ENCODE measurements around the gene HEXD. TPM values are rescaled to one million over a fixed set of nuclear protein-coding genes. Genes with fewer than 3 reads are reported as not detected.

Gene HEXD
- total RNA-seq, 1 experiment from 2014 or later, result 29.5 TPM

DNA sequence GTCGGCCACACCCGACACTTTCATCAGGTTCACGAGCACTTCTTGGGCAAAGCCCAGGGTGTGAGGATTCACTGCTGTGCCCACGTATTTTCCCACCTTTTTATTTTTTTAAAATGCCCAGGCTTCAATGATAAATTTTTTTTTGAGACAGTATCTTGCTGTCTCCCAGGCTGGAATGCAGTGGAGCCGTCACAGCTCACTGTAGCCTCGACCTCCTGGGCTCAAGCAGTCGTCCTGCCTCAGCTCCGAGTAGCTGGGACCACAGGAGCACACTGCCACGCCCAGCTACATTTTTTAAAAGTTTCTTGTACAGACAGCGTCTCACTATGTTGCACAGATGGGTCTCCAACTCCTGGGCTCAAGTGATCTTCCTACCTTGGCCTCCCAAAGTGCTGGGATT, 28.8 kb upstream of the HEXD start:
- ChIA-PET POLR2A (no interaction called here), CTCF (no interaction called here)
- Histone ChIP-seq H3K9me3 (no peaks in the 10 kb centered on the region), H3K27me3 (replicated peaks; ENCODE audit: control insufficient read depth, insufficient read depth, low read length) (no peaks in the 10 kb centered on the region), H3K4me1 (peaks cover 14% of the 10 kb centered on the region), H3K36me3 (ENCODE audit: control insufficient read depth, insufficient read depth, low read length) (no peaks in the 10 kb centered on the region), H3K4me3 (ENCODE audit: low read depth, low read length) (no peak overlapping the region)
- BruUV-seq (replicated peaks), result no TSS peak
- peaks cover 11% of the 10 kb centered on the region for H3K36me3 Mint-ChIP-seq (ENCODE audit: insufficient read depth, unreplicated experiment)
- TF ChIP-seq, protein P1, sequence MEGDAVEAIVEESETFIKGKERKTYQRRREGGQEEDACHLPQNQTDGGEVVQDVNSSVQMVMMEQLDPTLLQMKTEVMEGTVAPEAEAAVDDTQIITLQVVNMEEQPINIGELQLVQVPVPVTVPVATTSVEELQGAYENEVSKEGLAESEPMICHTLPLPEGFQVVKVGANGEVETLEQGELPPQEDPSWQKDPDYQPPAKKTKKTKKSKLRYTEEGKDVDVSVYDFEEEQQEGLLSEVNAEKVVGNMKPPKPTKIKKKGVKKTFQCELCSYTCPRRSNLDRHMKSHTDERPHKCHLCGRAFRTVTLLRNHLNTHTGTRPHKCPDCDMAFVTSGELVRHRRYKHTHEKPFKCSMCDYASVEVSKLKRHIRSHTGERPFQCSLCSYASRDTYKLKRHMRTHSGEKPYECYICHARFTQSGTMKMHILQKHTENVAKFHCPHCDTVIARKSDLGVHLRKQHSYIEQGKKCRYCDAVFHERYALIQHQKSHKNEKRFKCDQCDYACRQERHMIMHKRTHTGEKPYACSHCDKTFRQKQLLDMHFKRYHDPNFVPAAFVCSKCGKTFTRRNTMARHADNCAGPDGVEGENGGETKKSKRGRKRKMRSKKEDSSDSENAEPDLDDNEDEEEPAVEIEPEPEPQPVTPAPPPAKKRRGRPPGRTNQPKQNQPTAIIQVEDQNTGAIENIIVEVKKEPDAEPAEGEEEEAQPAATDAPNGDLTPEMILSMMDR (IDR thresholded peaks at IDR 0.05; ENCODE audit: insufficient read depth in 1 of 2, low read depth in 1 of 2, low read length in 1 of 2, severe bottlenecking in 1 of 2, unreplicated experiment in 1 of 2), result no peak
- H3K4me1 Mint-ChIP-seq (ENCODE audit: low read depth, unreplicated experiment), result no peaks in the 10 kb centered on the region
- no peak overlapping the region for H3K4me3 Mint-ChIP-seq (ENCODE audit: unreplicated experiment)
- no peak overlapping the region for H3K27ac Mint-ChIP-seq (ENCODE audit: unreplicated experiment)
- intact Hi-C loops (cut with micrococcal nuclease; ENCODE audit: unreplicated experiment), result no loop called here
- no peaks in the 10 kb centered on the region for H3K27me3 Mint-ChIP-seq (ENCODE audit: insufficient read depth, unreplicated experiment)
- DNase-seq, result no peak
- H3K9me3 Mint-ChIP-seq (ENCODE audit: unreplicated experiment), result no peaks in the 10 kb centered on the region

DNA sequence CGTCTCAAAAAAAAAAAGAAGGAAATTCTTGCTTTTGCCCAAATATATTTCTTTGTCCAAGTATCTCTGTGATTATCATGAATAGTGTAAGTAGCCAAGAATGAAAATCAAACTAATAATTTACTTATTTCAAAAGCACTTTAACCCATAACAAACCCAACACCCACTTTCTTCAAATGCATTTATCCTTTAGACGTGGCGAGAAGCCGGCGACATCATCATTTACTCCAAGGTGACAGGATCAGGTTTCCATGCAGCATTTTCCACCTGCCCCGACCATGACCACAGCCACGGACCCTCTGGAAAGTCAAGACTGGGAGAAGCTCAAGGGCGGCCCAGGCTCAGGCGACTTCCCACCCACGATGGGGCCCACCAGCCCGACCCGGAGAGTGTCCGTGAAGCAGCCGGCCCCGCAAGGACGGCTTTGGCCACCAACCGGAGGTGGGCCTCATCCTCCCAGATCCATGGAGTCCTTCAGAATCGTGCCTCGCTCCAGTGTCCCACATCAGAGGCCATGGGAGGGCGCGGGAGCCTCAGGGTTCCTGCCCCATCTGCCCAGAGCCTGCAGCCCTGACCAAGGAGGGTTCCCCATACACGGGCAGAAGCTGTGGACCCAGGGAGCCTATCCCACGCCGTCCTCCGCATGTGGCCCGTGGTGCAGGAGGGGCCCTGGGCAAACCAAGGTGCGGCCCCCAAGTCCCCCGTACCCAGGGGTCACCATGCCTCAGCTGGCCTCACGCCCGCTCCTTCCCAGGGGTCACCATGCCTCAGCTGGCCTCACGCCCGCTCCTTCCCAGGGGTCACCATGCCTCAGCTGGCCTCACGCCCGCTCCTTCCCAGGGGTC, 27.9 kb upstream of the HEXD start:
- Histone ChIP-seq H3K4me1 (peaks cover 14% of the 10 kb centered on the region), H3K36me3 (ENCODE audit: control insufficient read depth, insufficient read depth, low read length) (peaks cover 1% of the 10 kb centered on the region; the same call in 1 of the 2 replicates), H3K27me3 (replicated peaks; ENCODE audit: control insufficient read depth, insufficient read depth, low read length) (no peaks in the 10 kb centered on the region), H3K4me3 (ENCODE audit: low read depth, low read length) (no peak overlapping the region), H3K9me3 (no peaks in the 10 kb centered on the region)
- Mint-ChIP-seq H3K27ac (ENCODE audit: unreplicated experiment) (no peak overlapping the region), H3K4me1 (ENCODE audit: low read depth, unreplicated experiment) (no peaks in the 10 kb centered on the region), H3K4me3 (ENCODE audit: unreplicated experiment) (no peak overlapping the region), H3K27me3 (ENCODE audit: insufficient read depth, unreplicated experiment) (no peaks in the 10 kb centered on the region), H3K36me3 (ENCODE audit: insufficient read depth, unreplicated experiment) (peaks cover 11% of the 10 kb centered on the region), H3K9me3 (ENCODE audit: unreplicated experiment) (no peaks in the 10 kb centered on the region)
- intact Hi-C loops (cut with micrococcal nuclease; ENCODE audit: unreplicated experiment), result no loop called here
- no TSS peak for BruUV-seq (replicated peaks)
- DNase-seq, result no peak
- TF ChIP-seq, protein P1 (IDR thresholded peaks at IDR 0.05; ENCODE audit: insufficient read depth in 1 of 2, low read depth in 1 of 2, low read length in 1 of 2, severe bottlenecking in 1 of 2, unreplicated experiment in 1 of 2), result no peak
- ChIA-PET CTCF (no interaction called here), POLR2A (no interaction called here)

- H3K9me3 Mint-ChIP-seq (ENCODE audit: unreplicated experiment), result no peaks in the 10 kb centered on the region
- POLR2A ChIA-PET, result no interaction called here
- no TSS peak for BruUV-seq (replicated peaks)
- H3K27ac Mint-ChIP-seq (ENCODE audit: unreplicated experiment), result no peak overlapping the region
- Histone ChIP-seq H3K4me3 (ENCODE audit: low read depth, low read length) (no peak overlapping the region), H3K9me3 (no peaks in the 10 kb centered on the region), H3K4me1 (peaks cover 14% of the 10 kb centered on the region), H3K36me3 (ENCODE audit: control insufficient read depth, insufficient read depth, low read length) (peaks cover 1% of the 10 kb centered on the region; the same call in 1 of the 2 replicates), H3K27me3 (replicated peaks; ENCODE audit: control insufficient read depth, insufficient read depth, low read length) (no peaks in the 10 kb centered on the region)
- CTCF ChIA-PET, result no interaction called here
- TF ChIP-seq, protein P1 (IDR thresholded peaks at IDR 0.05; ENCODE audit: insufficient read depth in 1 of 2, low read depth in 1 of 2, low read length in 1 of 2, severe bottlenecking in 1 of 2, unreplicated experiment in 1 of 2), result no peak
- H3K4me1 Mint-ChIP-seq (ENCODE audit: low read depth, unreplicated experiment), result peaks cover 4% of the 10 kb centered on the region
- peaks cover 11% of the 10 kb centered on the region for H3K36me3 Mint-ChIP-seq (ENCODE audit: insufficient read depth, unreplicated experiment)
- DNase-seq, result no peak
- no peaks in the 10 kb centered on the region for H3K27me3 Mint-ChIP-seq (ENCODE audit: insufficient read depth, unreplicated experiment)
- H3K4me3 Mint-ChIP-seq (ENCODE audit: unreplicated experiment), result no peak overlapping the region
- intact Hi-C loops (cut with micrococcal nuclease; ENCODE audit: unreplicated experiment), result no loop called here
These were observed 27.2 kb upstream of the HEXD start for GRCh38 chr17:82390860-82391435.
